Astrocyte of the cerebellum (primary cell): ENCODE results near the gene DUS1L.

Experiments
- DNase-seq: peaks from one replicate; pipeline ENCODE4 v3.0.0-alpha.2; 2011; ENCODE audit warnings: low read depth
- H3K4me3 ChIP-seq: 2 replicates; pipeline ENCODE4 v1.5.1; 2011; ENCODE audit warnings: mild to moderate bottlenecking, low read depth, low read length, moderate library complexity
- CTCF ChIP-seq: IDR thresholded peaks from 2 replicates; pipeline ENCODE4 v1.5.1; 2012; ENCODE audit warnings: low read length, low read depth, moderate library complexity, mild to moderate bottlenecking; ENCODE audit errors: missing control alignments
- in situ Hi-C: cut with HindIII; loops from 2 replicates; pipeline ENCODE4 v1.10.0; 2017; ENCODE audit warnings: low sequenced_read_pairs

The DUS1L gene

GRCh38 chr17:82025401-82026107 is 40.0 kb downstream of the DUS1L start:
- no peak overlapping the region for H3K4me3 ChIP-seq
- TF ChIP-seq CTCF, result no peak
- no peak for DNase-seq
- in situ Hi-C loops, result no loop called here

DNA sequence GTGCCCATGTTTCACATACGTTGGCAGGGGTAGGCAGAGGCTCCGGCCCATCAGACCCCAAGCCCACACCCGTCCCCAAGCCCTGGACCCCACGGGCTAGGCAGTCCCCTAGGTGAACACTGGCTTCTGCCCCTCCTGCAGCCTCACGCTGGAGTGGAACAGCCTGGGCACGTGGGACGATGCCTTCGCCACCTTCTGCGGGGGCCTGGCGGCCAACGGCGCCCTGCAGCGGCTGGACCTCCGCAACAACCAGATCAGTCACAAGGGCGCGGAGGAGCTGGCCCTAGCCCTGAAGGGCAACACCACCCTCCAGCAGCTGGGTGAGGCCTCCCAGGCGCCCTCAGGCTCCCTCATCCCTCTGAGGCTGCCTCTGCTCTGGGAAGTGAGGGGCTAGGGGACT is 40.7 kb downstream of the DUS1L start:
- TF ChIP-seq CTCF, result no peak
- H3K4me3 ChIP-seq, result no peak overlapping the region
- in situ Hi-C loops, result no loop called here
- DNase-seq, result no peak

- TF ChIP-seq CTCF, result no peak
- H3K4me3 ChIP-seq, result peak overlapping the region; percentile 66
- in situ Hi-C loops, result no loop called here
- DNase-seq, result no peak
Observed at GRCh38 chr17:82023447-82024241, 42.0 kb downstream of the DUS1L start.

DNA sequence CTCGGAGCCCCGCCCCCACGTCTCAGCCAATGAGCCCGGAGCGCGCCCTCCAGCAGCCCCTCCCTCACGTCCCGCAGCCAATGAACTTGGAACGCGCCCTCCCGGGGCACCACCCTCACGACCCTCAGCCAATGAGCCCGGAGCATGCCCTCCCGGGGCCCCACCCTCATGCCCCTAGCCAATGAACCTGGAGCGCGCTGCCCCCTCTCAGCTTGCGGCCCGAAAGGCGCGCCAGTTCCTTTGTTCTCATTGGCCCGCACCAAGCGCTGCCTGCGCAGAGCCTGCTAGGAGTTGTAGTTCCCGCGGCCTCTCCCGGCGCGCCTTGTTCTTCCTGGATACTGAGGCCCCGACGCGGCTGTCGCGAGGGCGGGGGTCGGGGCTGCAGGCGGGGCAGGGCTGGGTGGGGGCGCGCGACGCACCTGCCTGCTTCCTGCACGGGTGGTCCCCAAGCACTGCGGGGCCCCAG is 42.6 kb downstream of the DUS1L start, which contains the start of gene LRRC45:
Gene LRRC45 (plus strand): TSS at position 325 of the 466 bp plus-strand sequence. CDS start 339 bp downstream, outside the sequence.
- peak; percentile 98 for DNase-seq

DNA sequence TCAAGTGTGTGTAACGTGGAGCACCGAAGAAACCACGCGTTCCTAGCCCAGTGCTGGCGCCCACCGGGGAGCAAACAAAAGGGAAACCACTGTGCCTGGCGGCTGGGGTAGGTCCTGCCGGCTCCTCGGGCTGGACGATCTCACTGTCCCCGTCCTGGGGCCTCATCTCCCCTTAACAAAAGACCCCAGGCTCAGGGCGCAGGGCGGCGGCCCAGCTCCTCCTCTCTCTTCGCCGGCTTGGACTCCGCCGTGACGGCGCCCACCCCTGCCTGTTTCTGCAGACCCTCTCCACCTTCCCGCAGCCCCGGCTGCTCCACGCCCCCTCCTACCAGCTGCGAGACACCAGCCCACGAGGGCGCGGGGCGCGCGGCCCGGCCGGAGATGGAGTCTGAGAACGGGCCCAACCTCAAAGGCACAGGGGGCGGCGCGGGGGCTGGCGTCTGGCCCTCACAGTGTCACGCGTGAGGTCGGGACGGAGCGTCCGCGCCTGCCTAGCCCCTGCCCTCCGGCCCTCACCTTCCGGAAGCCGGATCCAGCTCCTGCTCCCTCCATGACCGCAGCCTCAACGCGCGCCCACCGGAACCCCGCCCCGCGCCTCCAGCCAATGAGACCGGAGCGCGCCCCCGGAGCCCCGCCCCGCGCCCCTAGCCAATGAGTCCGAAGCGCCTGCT is 43.2 kb downstream of the DUS1L start, which contains the start of gene CENPX:
Gene CENPX (minus strand): TSS at position 569 of the 671 bp plus-strand sequence. CDS start 17 bp downstream, at position 552.
- peak within 1 kb of the TSS; percentile 78 for H3K4me3 ChIP-seq
- DNase-seq, result no peak
- TF ChIP-seq CTCF, result no peak
- in situ Hi-C loops, result no loop called here

More for the DNA sequence above, 42.6 kb downstream of the DUS1L start, which contains the start of gene LRRC45:
- in situ Hi-C loops, result no loop called here
- no peak for TF ChIP-seq CTCF
- H3K4me3 ChIP-seq, result peak within 1 kb of the TSS; percentile 78

- in situ Hi-C loops, result no loop called here
- DNase-seq, result no peak
- TF ChIP-seq CTCF, result no peak
- peak overlapping the region; percentile 78 for H3K4me3 ChIP-seq
Observed at GRCh38 chr17:82021900-82022309, 43.7 kb downstream of the DUS1L start.
